ENCODE results near the gene AP2B1. TPM values are rescaled to one million over a fixed set of nuclear protein-coding genes. Genes with fewer than 3 reads are reported as not detected.
A peak's percentile ranks its signal among the peaks of the same experiment; 100 is the strongest.
"Not testable (repeated sequence)": the region's sequence is repeated elsewhere in the genome, so short reads cannot be mapped to it uniquely, and the experiment has no call there.

AP2B1 gene
- total RNA-seq, 1 experiment from 2014 or later, result 126 TPM

DNA sequence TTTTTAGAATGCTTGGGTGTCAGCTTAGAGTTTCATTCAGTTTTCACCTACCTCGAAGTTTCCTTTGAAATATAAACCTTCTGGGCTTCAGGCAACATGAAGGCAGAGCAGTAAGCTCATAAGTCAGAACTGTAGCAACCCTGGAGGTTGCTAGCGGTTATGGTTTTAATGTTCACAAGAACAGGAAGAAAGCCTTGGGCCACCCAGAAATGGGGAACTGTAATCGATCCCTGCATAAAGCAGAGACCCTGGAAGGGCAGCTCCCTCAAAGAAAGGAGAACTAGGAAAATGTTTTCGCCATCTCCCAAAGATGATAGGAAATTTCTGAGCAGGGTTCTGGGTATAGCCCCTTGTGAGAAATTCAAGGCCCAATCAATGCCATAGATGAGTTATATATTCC lies 96.5 kb downstream of the AP2B1 start:
- in situ Hi-C loops (cut with HindIII; ENCODE audit: low sequenced_read_pairs), result no loop called here
- DNase-seq (ENCODE audit: low spot score), result no peak

DNA sequence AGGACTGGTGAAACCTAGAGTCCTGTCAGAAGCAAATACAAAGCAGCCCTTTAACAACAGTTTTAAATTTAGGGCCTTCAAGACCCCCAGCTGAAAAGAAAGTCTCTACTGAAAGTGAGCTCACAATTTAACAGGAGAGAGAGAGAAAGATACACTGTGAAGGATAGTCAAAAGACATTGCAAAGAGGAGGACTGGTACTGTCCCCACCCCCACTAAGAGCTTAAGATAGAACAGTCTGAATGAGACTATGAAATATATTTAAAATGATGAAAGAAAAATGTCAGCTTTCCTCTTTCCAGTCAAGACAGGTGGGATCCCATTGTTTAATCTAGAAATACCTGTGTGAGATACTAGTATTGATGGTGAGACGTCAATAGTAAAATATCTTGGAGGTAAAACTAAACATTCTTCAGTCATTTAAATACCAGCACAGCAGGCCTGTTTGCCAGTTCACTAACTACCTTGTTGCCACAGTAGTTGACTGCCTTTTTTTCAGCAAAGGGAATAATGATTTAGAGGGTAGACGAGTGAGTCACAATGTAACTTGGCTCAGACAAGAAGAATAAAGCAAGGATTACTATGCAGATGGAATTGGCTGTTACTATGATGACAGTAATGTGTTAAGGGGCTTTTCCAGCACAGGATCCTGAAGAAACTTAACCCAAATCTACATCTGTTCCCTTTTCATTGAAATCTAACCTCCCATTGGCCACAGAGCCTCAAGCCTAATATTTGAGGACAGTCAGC lies 97.1 kb downstream of the AP2B1 start:
- peak; percentile 9 for DNase-seq (ENCODE audit: low spot score)
- in situ Hi-C loops (cut with HindIII; ENCODE audit: low sequenced_read_pairs), result no loop called here

GRCh38 chr17:35692512-35693210 lies 105.5 kb downstream of the AP2B1 start:
- in situ Hi-C loops (cut with HindIII; ENCODE audit: low sequenced_read_pairs), result no loop called here
- no peak for DNase-seq (ENCODE audit: low spot score)

DNA sequence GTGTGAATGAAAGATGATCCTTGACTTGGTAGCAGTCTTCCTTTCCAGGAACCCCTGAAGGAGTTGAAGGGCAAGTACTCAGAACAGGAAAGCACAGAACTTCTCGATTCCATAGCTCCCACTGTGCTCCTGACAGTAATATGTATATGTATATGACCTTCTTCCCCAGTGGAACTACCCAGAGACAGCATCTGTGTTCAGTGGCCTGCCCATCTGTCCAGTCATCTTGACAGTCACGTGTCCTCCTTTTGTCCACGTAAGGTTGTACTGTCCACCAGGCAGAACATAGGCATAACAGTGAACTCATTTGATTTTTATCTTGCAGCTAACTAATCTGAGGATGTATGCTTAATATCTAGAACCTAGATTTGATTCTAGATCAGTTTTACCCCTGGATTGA lies 106.5 kb downstream of the AP2B1 start:
- DNase-seq (ENCODE audit: low spot score), result no peak
- in situ Hi-C loops (cut with HindIII; ENCODE audit: low sequenced_read_pairs), result no loop called here

GRCh38 chr17:35694906-35695305 lies 107.8 kb downstream of the AP2B1 start:
- in situ Hi-C loops (cut with HindIII; ENCODE audit: low sequenced_read_pairs), result no loop called here
- DNase-seq (ENCODE audit: low spot score), result no peak

DNA sequence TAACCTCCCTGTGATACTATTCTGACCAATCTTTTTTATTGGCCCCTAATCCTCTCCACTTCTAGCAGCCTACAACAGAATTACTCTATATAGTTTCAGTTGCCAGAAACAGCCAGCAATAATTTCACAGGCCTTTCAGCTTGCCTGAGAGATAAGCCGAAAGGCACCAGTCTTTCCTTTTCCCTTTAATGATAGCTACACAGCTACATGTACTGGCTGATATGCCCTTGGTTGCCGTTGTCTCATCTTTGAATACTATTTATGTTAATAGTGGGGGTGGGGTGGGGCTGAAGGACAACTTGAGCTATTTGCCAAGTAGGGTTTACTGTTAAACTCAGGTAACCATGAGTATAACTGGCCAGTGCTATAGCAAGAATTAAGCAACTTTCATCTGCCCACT lies 108.5 kb downstream of the AP2B1 start:
- in situ Hi-C loops (cut with HindIII; ENCODE audit: low sequenced_read_pairs), result no loop called here
- no peak for DNase-seq (ENCODE audit: low spot score)

GRCh38 chr17:35698800-35699199 lies 111.7 kb downstream of the AP2B1 start:
- DNase-seq (ENCODE audit: low spot score), result no peak
- in situ Hi-C loops (cut with HindIII; ENCODE audit: low sequenced_read_pairs), result no loop called here

- no peak for DNase-seq (ENCODE audit: low spot score)
- in situ Hi-C loops (cut with HindIII; ENCODE audit: low sequenced_read_pairs), result no loop called here
Observed at GRCh38 chr17:35700150-35700549, 113.0 kb downstream of the AP2B1 start.

- no peak for DNase-seq (ENCODE audit: low spot score)
- in situ Hi-C loops (cut with HindIII; ENCODE audit: low sequenced_read_pairs), result no loop called here
Observed at GRCh38 chr17:35701491-35701890, 114.4 kb downstream of the AP2B1 start.

DNA sequence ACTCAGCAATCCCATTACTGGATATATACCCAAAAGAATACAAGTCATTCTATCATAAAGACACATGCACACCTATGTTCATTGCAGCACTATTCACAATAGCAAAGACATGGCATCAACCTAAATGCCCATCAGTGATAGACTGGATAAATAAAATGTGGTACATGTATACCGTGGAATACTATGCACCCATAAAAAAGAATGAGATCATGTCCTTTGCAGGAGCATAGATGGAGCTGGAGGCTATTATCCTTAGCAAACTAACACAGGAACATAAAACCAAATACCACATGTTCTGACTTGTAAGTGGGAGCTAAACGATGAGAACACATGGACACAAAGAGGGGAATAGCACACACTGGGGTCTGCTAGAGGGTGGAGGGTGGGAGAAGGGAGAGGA lies 116.2 kb downstream of the AP2B1 start:
- DNase-seq (ENCODE audit: low spot score); in situ Hi-C loops (cut with HindIII; ENCODE audit: low sequenced_read_pairs): not testable (repeated sequence)

DNA sequence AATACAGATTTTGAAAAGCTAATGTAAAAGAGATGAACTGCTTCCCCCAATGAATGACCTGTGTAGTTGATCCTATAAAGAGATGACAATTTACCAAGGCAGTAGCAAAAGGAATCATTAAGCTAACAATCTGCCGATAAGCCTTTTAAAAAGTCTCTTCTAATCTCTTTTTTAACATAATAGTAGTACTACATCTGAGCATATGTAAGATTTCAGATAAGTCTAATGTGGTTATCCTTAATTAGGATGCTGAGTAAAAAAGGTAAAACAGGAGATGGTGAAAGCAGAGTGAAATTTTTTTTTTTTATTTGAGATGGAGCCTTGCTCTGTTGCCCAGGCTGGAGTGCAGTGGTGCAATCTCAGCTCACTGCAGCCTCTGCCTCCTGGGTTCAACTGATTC lies 118.1 kb downstream of the AP2B1 start:
- no peak for DNase-seq (ENCODE audit: low spot score)
- in situ Hi-C loops (cut with HindIII; ENCODE audit: low sequenced_read_pairs), result no loop called here

- DNase-seq (ENCODE audit: low spot score), result no peak
- in situ Hi-C loops (cut with HindIII; ENCODE audit: low sequenced_read_pairs), result no loop called here
Observed at GRCh38 chr17:35705705-35706104, 118.6 kb downstream of the AP2B1 start.

- no peak for DNase-seq (ENCODE audit: low spot score)
- in situ Hi-C loops (cut with HindIII; ENCODE audit: low sequenced_read_pairs), result no loop called here
Observed at GRCh38 chr17:35708149-35708548, 121.0 kb downstream of the AP2B1 start.

DNA sequence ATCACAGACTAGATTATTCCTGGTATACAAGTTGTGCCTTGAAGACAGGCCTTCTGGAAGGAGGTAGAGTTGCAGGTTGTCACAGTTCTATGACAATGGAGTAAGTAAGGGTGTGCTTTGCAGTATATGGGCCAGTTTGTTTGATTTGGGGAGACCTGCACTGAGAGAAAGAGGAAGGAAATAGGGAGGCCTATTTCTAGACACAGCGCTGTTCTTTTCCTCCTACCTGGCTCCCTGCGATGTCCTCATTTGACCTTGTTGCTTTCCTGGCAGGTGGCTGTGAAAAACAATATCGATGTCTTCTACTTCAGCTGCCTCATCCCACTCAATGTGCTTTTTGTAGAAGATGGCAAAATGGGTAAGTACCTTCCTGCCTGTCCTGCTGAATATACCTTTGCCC lies 121.8 kb downstream of the AP2B1 start:
- in situ Hi-C loops (cut with HindIII; ENCODE audit: low sequenced_read_pairs), result no loop called here
- peak; percentile 54 for DNase-seq (ENCODE audit: low spot score)

- in situ Hi-C loops (cut with HindIII; ENCODE audit: low sequenced_read_pairs), result no loop called here
- DNase-seq (ENCODE audit: low spot score), result no peak
Observed at GRCh38 chr17:35709874-35710273, 122.8 kb downstream of the AP2B1 start.

- no peak for DNase-seq (ENCODE audit: low spot score)
Observed at GRCh38 chr17:35710950-35711349, 123.8 kb downstream of the AP2B1 start.

GRCh38 chr17:35713069-35713728 lies 126.1 kb downstream of the AP2B1 start:
- no peak for DNase-seq (ENCODE audit: low spot score)
- in situ Hi-C loops (cut with HindIII; ENCODE audit: low sequenced_read_pairs), result no loop called here

More at GRCh38 chr17:35710950-35711349, 123.8 kb downstream of the AP2B1 start:
- in situ Hi-C loops (cut with HindIII; ENCODE audit: low sequenced_read_pairs), result no loop called here

DNA sequence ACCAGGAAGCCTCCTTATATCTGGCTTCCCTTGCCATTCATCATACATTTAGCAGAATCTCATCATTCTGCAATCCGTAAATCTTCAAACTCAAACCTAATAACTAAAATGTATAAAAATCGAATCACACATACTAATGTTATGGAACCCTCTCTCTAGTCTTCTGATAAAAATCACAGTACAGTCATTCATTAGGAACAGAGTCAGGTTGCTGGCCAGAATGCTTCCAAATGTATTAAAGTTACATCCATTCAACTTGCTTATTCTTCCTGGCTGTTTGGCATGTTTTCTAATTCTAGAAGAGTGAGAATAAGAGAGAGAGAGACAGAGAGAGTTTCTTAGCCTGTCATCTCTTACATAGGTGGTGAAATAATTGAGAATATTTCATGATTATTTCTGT lies 127.9 kb downstream of the AP2B1 start:
- no peak for DNase-seq (ENCODE audit: low spot score)
- in situ Hi-C loops (cut with HindIII; ENCODE audit: low sequenced_read_pairs), result no loop called here

- DNase-seq (ENCODE audit: low spot score), result no peak
- in situ Hi-C loops (cut with HindIII; ENCODE audit: low sequenced_read_pairs), result no loop called here
Observed at GRCh38 chr17:35715416-35715815, 128.3 kb downstream of the AP2B1 start.

- in situ Hi-C loops (cut with HindIII; ENCODE audit: low sequenced_read_pairs), result no loop called here
Observed at GRCh38 chr17:35716173-35716572, 129.1 kb downstream of the AP2B1 start.

More at GRCh38 chr17:35716173-35716572, 129.1 kb downstream of the AP2B1 start:
- no peak for DNase-seq (ENCODE audit: low spot score)

All from G401 (cell line).